Endothelial cell of umbilical vein (primary cell): ENCODE results near the gene PPP2R2C. TPM values are rescaled to one million over a fixed set of nuclear protein-coding genes. Genes with fewer than 3 reads are reported as not detected.

Experiments
- BruUV-seq: library from RNA; stranded (reverse); fragments of 400-500 nt; replicated peaks from 2 replicates; lab custom pipeline; 2021; lab: Mats Ljungman, UMichigan
- CTCF ChIA-PET: fragments of 300-600, 350-600 bp; sonication (Branson Sonifier 250); formaldehyde crosslinking; loops from one replicate; lab custom pipeline; 2021; ENCODE audit warnings: antibody characterized with exemption, inconsistent platforms; lab: Charles Lee
- POLR2A ChIA-PET: fragments of 300-600, 350-600 bp; sonication (Branson Sonifier 250); formaldehyde crosslinking; loops from one replicate; lab custom pipeline; 2021; ENCODE audit warnings: antibody characterized with exemption, inconsistent platforms; lab: Charles Lee
- DNase-seq: peaks from one replicate; pipeline ENCODE4 v3.0.0-alpha.2; 2011; ENCODE audit warnings: low read depth, low spot score
- FAIRE-seq: peaks from 2 replicates; lab custom pipeline; 2011; peaks lifted over from hg19 to GRCh38; lab: Jason Lieb, UNC
- H2AFZ ChIP-seq: 2 replicates; pipeline ENCODE4 v1.6.0; 2012; ENCODE audit warnings: low read depth, low read length, control low read depth, inconsistent platforms
- H3K27ac ChIP-seq: 2 replicates; pipeline ENCODE4 v1.5.1; 2011; ENCODE audit warnings: low read depth, mild to moderate bottlenecking, control low read depth, low read length, moderate library complexity; ENCODE audit not compliant: insufficient read depth
- H3K27me3 ChIP-seq, 2 experiments: 2 replicates each; pipeline versions ENCODE4 v1.6.0 to v1.6.1; 2011; ENCODE audit warnings: low read length in 2 of 2, mixed read lengths in 1 of 2; ENCODE audit not compliant: control insufficient read depth in 2 of 2, insufficient read depth in 2 of 2
- H3K36me3 ChIP-seq, 2 experiments: 2 replicates in 1 of 2; 3 replicates in 1 of 2; pipeline ENCODE4 v1.5.1; 2011; ENCODE audit warnings: low read length in 2 of 2, mild to moderate bottlenecking in 1 of 2, moderate library complexity in 1 of 2; ENCODE audit not compliant: control insufficient read depth in 2 of 2, insufficient read depth in 2 of 2; ENCODE audit errors: extremely low read depth in 1 of 2
- H3K4me1 ChIP-seq: 3 replicates; pipeline ENCODE4 v1.5.1; 2011; ENCODE audit warnings: mild to moderate bottlenecking, low read length; ENCODE audit not compliant: control insufficient read depth, insufficient read depth; ENCODE audit errors: extremely low read depth
- H3K4me2 ChIP-seq: 2 replicates; pipeline ENCODE4 v1.6.1; 2011; ENCODE audit warnings: low read length, control low read depth, mixed read lengths; ENCODE audit not compliant: insufficient read depth
- H3K4me3 ChIP-seq, 3 experiments: fragments of 200-600 bp in 1 of 3; sonication (generic), shearing (Covaris generic) in 1 of 3; replicated peaks in 1 of 3; 2 replicates each; pipeline ENCODE4 v1.5.1; 2011 to 2016; ENCODE audit warnings: control low read depth in 3 of 3, low read length in 3 of 3, mild to moderate bottlenecking in 2 of 3, inconsistent platforms in 1 of 3, low read depth in 1 of 3, moderate library complexity in 1 of 3; ENCODE audit not compliant: insufficient read depth in 1 of 3
- H3K79me2 ChIP-seq: 2 replicates; pipeline ENCODE4 v1.6.0; 2012; ENCODE audit warnings: low read length, inconsistent platforms; ENCODE audit not compliant: control insufficient read depth, insufficient read depth
- H3K9ac ChIP-seq: replicated peaks from 2 replicates; pipeline ENCODE3; 2011; ENCODE audit warnings: low read length, control low read depth; ENCODE audit not compliant: insufficient read depth; ENCODE audit errors: extremely low read depth
- H3K9me1 ChIP-seq: replicated peaks from 3 replicates; pipeline ENCODE4 v1.6.0; 2011; ENCODE audit warnings: mild to moderate bottlenecking, low read length; ENCODE audit not compliant: control insufficient read depth, insufficient read depth; ENCODE audit errors: extremely low read depth
- H3K9me3 ChIP-seq: replicated peaks from 2 replicates; pipeline ENCODE4 v1.5.1; 2012; ENCODE audit warnings: low read length, inconsistent platforms; ENCODE audit not compliant: control insufficient read depth, insufficient read depth
- H4K20me1 ChIP-seq: replicated peaks from 2 replicates; pipeline ENCODE3; 2011; ENCODE audit warnings: mild to moderate bottlenecking, low read length; ENCODE audit not compliant: control insufficient read depth, insufficient read depth; ENCODE audit errors: extremely low read depth
- CTCF ChIP-seq, 2 donors: IDR thresholded peaks; 1 replicate in 1 of 2; 2 replicates in 1 of 2; pipeline ENCODE4 v1.5.1; 2011; ENCODE audit warnings: low read length in 2 of 2, mild to moderate bottlenecking in 2 of 2, moderate library complexity in 2 of 2, control low read depth in 1 of 2, inconsistent platforms in 1 of 2, low read depth in 1 of 2; ENCODE audit not compliant: insufficient read depth in 1 of 2; ENCODE audit errors: extremely low read depth in 1 of 2
- EZH2 ChIP-seq: IDR thresholded peaks from 2 replicates; pipeline ENCODE4 v1.6.1; 2012; ENCODE audit warnings: borderline replicate concordance, low read depth, mild to moderate bottlenecking, moderate library complexity, low read length, inconsistent platforms; ENCODE audit not compliant: severe bottlenecking
- FOS ChIP-seq: IDR thresholded peaks from 2 replicates; pipeline ENCODE4 v1.6.1; 2011; ENCODE audit warnings: mild to moderate bottlenecking, low read length, moderate library complexity, borderline replicate concordance; ENCODE audit not compliant: insufficient read depth
- GATA2 ChIP-seq: IDR thresholded peaks from 2 replicates; pipeline ENCODE4 v1.7.0; 2011; ENCODE audit warnings: low read depth, mild to moderate bottlenecking, moderate library complexity, mixed read lengths, low read length; ENCODE audit not compliant: insufficient read length, insufficient read depth
- JUN ChIP-seq: IDR thresholded peaks from 2 replicates; pipeline ENCODE4 v1.6.1; 2011; ENCODE audit warnings: borderline replicate concordance, low read depth; ENCODE audit not compliant: insufficient read length, insufficient read depth
- MAX ChIP-seq: IDR thresholded peaks from 2 replicates; pipeline ENCODE4 v1.6.1; 2011; ENCODE audit not compliant: insufficient read depth, insufficient read length
- MYC ChIP-seq: IDR thresholded peaks from one replicate; pipeline ENCODE4 v1.6.1; 2011; ENCODE audit warnings: mild to moderate bottlenecking, low read depth, low read length
- POLR2A ChIP-seq: IDR thresholded peaks from 2 replicates; pipeline ENCODE4 v1.6.1; 2012; ENCODE audit warnings: low read depth, mild to moderate bottlenecking, control low read depth, low read length
- POLR2AphosphoS5 ChIP-seq: IDR thresholded peaks from 2 replicates; pipeline ENCODE4 v1.6.1; 2012; ENCODE audit warnings: low read depth, mild to moderate bottlenecking, control low read depth, low read length, moderate library complexity; ENCODE audit not compliant: insufficient read depth
- dilution Hi-C: fragments of 300-500 bp; cut with MboI; formaldehyde crosslinking; loops from one replicate; pipeline ENCODE4 v1.15.0; 2019; ENCODE audit warnings: low sequenced_read_pairs; ENCODE audit not compliant: extremely low pct_ligation_motif_present
- intact Hi-C: fragments of 100-400 bp; cut with micrococcal nuclease; formaldehyde crosslinking; loops from one replicate; pipeline ENCODE4 v1.10.0; 2022
- polyA plus RNA-seq, 4 experiments: library from polyadenylated mRNA; depleted of rRNA in 3 of 4; stranded (reverse) in 3 of 4; unstranded in 1 of 4; fragments of >200 nt; gene quantifications; 2 replicates each; pipeline versions ENCODE4 v1.2.1 to v1.2.3, GENCODE V29; 2011 to 2012; ENCODE audit warnings: missing spikeins in 1 of 4
- total RNA-seq: library from RNA; stranded (reverse); gene quantifications from 2 replicates; pipeline ENCODE4 v1.2.3, GENCODE V29; 2021

PPP2R2C gene
- total and polyA plus RNA-seq, 2 donors (not counting 3 experiments of a cell fraction or from before 2014, with no cell fraction given), result 0.03 to 0.09 TPM

- TF ChIP-seq POLR2AphosphoS5 (no peak), EZH2 (no peak), JUN (no peak), FOS (no peak), MAX (no peak), GATA2 (no peak), MYC (no peak), CTCF (IDR thresholded peaks at IDR 0.05; ENCODE audit: extremely low read depth in 1 of 2, insufficient read depth in 1 of 2, low read depth in 1 of 2, low read length in 2 of 2) (no peak), POLR2A (no peak)
- intact Hi-C loops (no loop called here), dilution Hi-C loops (no loop called here)
- H3K27ac ChIP-seq, result no peak overlapping the region
- H4K20me1 ChIP-seq, result no peaks in the 10 kb centered on the region
- no peaks in the 10 kb centered on the region for H3K79me2 ChIP-seq
- no peak overlapping the region for H2AFZ ChIP-seq
- no peaks in the 10 kb centered on the region for H3K27me3 ChIP-seq
- H3K9me1 ChIP-seq, result no peaks in the 10 kb centered on the region
- ChIA-PET POLR2A (no interaction called here), CTCF (no interaction called here)
- H3K9ac ChIP-seq, result no peak overlapping the region
- no peak overlapping the region for H3K4me3 ChIP-seq
- H3K9me3 ChIP-seq, result no peaks in the 10 kb centered on the region
- BruUV-seq, result no TSS peak
- H3K4me1 ChIP-seq, result no peaks in the 10 kb centered on the region
- H3K4me2 ChIP-seq, result no peak overlapping the region
- DNase-seq (no peak), FAIRE-seq (no peak)
- no peaks in the 10 kb centered on the region for H3K36me3 ChIP-seq
These were observed 61.8 kb downstream of the PPP2R2C start for GRCh38 chr4:6410664-6411063.
